Measurements from ENCODE around the gene SLC5A2.

- no peak for TF ChIP-seq CTCF (IDR thresholded peaks at IDR 0.05)
- no peak for TF ChIP-seq POLR2A (IDR thresholded peaks at IDR 0.05)
Observed at GRCh38 chr16:31522071-31522470, 39.1 kb downstream of the SLC5A2 start.

Measured in adrenal gland (tissue), 5 donors.